Subcutaneous preadipocyte (primary cell): ENCODE data around the gene KRTAP20-3. TPM values are rescaled to one million over a fixed set of nuclear protein-coding genes. Genes with fewer than 3 reads are reported as not detected.

Source experiments
- small RNA-seq: library from RNA; depleted of rRNA; stranded (forward); fragments of <200 nt; gene quantifications from one replicate; pipeline ENCODE3, GENCODE V24; 2012
- total RNA-seq: library from RNA; depleted of rRNA; stranded (reverse); fragments of >200 nt; gene quantifications from 2 replicates; pipeline ENCODE4 v1.2.3, GENCODE V29; 2012

KRTAP20-3 gene
- not detected in 2 replicates for total RNA-seq

DNA sequence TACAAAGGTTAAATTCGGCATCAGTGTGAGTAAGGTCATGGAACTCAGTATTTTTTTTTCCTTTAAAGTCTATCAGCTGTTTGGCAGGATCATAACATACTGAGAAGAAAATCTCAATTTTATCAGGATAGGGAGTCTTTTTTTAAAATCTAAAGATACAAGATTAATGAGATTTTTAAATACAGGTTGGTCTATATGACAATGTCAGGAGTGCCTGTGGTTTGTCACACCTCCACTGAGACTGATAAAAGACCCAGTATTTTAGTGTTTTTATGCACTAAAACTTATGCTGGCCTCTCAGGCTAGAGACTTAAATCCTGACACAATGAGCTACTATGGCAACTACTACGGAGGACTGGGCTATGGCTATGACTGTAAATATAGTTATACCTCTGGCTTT, at the start of gene KRTAP20-3:
KRTAP20-3 (plus strand) TSS at position 301 of the 400 bp plus-strand sequence.

DNA sequence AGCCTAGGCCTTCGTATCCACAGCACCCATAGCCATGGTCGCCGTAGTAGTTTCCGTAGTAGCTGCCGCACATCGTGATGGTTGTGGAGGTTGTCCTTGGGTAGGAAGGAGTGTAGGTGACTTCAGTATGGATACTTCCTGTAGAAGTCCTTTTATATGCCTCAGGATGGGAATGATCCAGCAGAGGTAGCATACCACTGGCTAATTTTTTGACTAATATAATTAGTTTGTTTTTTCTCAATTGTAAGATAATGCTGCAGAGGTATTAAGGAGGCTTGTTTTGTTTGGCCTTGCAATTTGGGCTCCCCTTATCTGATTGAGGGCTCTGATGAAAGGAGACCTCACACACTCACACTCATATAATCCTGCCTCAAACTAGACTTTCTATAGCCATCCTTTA, 43.9 kb upstream of the KRTAP20-3 start, which contains the start of gene KRTAP6-2:
KRTAP6-2 (minus strand) TSS at position 101 of the 400 bp plus-strand sequence; CDS start at position 73, 28 bp downstream.

DNA sequence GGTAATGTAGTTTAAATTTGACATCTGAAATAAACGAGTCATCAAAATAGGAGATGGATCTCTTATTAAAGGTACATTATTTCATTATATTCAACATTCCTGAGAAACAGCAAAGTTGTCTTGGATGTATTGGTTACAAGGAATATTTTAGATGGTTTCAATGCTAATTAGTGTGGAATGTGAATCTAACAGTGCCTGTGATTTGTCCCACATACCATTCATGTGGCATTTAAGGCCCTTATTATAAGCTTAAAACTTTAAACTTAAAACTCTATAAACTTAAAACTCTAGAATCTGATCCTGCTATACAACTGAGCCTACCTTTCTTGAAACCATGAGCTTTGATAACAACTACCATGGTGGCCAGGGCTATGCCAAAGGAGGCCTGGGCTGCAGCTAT, 41.9 kb upstream of the KRTAP20-3 start, which contains the start of gene KRTAP22-1:
KRTAP22-1 (plus strand) TSS at position 301 of the 400 bp plus-strand sequence.

DNA sequence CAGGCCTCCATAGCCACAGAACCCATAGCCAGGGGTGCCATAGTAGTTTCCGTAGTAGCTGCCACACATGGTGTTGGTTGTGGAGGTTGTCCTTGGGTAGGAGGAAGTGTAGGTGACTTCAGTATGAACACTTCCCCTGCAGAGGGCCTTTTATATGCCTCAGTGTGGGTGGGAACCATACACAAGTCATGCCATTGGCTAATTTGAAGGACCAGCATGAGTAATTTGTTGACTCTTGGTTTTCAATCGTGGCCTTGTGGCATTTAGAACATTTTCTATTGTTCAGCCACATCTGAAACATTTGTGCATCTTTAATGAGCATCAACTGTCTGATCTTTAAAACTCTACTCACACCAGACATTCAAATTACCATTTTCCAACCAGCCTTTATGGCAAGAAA, 28.8 kb upstream of the KRTAP20-3 start, which contains the start of gene KRTAP6-1:
KRTAP6-1 (minus strand) TSS at position 95 of the 400 bp plus-strand sequence; CDS start at position 69, 26 bp downstream.

DNA sequence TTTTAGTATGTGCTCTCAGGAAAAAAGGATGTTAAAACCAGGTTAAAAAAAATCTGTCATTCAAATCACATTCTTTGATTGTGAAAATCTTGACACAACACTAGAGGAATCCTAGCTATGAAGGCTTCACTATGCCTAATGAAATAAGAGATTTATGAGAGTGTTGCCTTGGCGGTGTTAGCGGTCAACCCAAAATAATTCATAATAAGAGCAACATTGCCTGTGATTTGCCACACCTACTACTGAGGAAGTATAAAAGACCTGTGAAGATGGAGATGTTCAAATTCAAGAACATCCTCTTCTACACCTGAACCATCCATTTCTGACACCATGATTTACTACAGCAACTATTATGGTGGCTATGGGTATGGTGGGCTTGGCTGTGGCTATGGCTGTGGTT, 26.5 kb upstream of the KRTAP20-3 start, which contains the start of gene KRTAP20-1:
KRTAP20-1 (plus strand) TSS at position 301 of the 400 bp plus-strand sequence; CDS start at position 331, 30 bp downstream.

DNA sequence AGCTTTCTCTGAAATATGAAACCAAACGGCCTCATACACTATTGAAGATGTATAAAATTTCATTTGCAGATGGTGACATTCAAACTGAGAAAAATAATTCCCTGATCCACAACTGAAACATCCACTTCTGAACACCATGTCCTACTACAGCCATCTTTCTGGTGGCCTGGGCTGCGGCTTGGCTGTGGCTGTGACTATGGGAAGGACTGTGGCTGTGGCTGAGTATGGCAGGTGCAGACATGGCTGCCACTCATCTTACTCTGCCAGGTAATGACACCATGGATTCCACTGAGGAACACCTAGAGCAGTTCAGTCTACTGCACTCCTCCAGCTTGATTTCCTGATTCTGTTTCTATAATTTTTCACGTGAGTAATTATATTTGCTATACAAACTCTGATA, 22.1 kb upstream of the KRTAP20-3 start, which contains the start of gene KRTAP20-4:
KRTAP20-4 (plus strand) TSS at position 106 of the 400 bp plus-strand sequence.

DNA sequence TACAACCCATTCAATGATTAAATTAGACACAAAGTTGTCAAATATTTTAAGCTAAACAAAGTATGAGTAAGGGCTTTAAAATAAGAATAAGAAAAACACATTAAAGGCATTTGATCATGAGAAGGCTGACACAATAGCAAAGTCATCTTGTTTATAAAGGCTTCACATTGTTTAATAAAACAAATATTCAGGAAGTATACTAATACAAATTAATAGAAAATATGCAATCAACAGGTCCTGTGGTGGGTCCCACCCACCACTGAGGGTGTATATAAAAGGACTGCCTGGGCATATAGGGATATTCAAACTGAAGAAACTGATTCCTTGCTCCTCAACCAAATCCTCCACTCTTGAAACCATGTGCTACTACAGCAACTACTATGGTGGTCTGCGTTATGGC, 7.8 kb upstream of the KRTAP20-3 start, which contains the start of gene KRTAP20-2:
KRTAP20-2 (plus strand) TSS at position 301 of the 400 bp plus-strand sequence; CDS start at position 359, 58 bp downstream.

Small RNA genes within 50 kb of the gene (small RNA-seq; reads per million reads assigned to genes)
- gene KRTAP20-1 (not detected), gene KRTAP20-3 (not detected), gene KRTAP20-4 (not detected), gene KRTAP22-1 (not detected)

Other genes with a start within 250 kb of the KRTAP20-3 start
- not detected in 2 replicates for gene KRTAP13-1, start 246.8 kb upstream of the KRTAP20-3 start, total RNA-seq
- not detected in 2 replicates for gene KRTAP13-3, start 216.9 kb upstream of the KRTAP20-3 start, total RNA-seq
- not detected in 2 replicates for gene KRTAP13-4, start 212.6 kb upstream of the KRTAP20-3 start, total RNA-seq
- not detected in 2 replicates for gene KRTAP15-1, start 202.6 kb upstream of the KRTAP20-3 start, total RNA-seq
- not detected in 2 replicates for gene KRTAP19-1, start 162.5 kb upstream of the KRTAP20-3 start, total RNA-seq
- not detected in 2 replicates for gene KRTAP19-2, start 155.4 kb upstream of the KRTAP20-3 start, total RNA-seq
- gene KRTAP19-3, start 150.9 kb upstream of the KRTAP20-3 start, total RNA-seq, result not detected in 2 replicates
- not detected in 2 replicates for gene KRTAP19-4, start 145.7 kb upstream of the KRTAP20-3 start, total RNA-seq
- not detected in 2 replicates for gene KRTAP19-5, start 140.7 kb upstream of the KRTAP20-3 start, total RNA-seq
- gene KRTAP19-6, start 101.0 kb upstream of the KRTAP20-3 start, total RNA-seq, result not detected in 2 replicates
- gene KRTAP19-7, start 81.5 kb upstream of the KRTAP20-3 start, total RNA-seq, result not detected in 2 replicates
- gene KRTAP22-2, start 52.5 kb upstream of the KRTAP20-3 start, total RNA-seq, result not detected in 2 replicates
- not detected in 2 replicates for gene KRTAP6-3, start 50.4 kb upstream of the KRTAP20-3 start, total RNA-seq
- gene KRTAP6-2, start 44.0 kb upstream of the KRTAP20-3 start, total RNA-seq, result not detected in 2 replicates
- not detected in 2 replicates for gene KRTAP22-1, start 41.8 kb upstream of the KRTAP20-3 start, total RNA-seq
- not detected in 2 replicates for gene KRTAP6-1, start 28.9 kb upstream of the KRTAP20-3 start, total RNA-seq
- gene KRTAP20-1, start 26.4 kb upstream of the KRTAP20-3 start, total RNA-seq, result not detected in 2 replicates
- not detected in 2 replicates for gene KRTAP20-4, start 22.2 kb upstream of the KRTAP20-3 start, total RNA-seq
- not detected in 2 replicates for gene KRTAP20-2, start 7.7 kb upstream of the KRTAP20-3 start, total RNA-seq
- gene KRTAP21-3, start 75.9 kb downstream of the KRTAP20-3 start, total RNA-seq, result not detected in 2 replicates
- gene KRTAP21-2, start 104.4 kb downstream of the KRTAP20-3 start, total RNA-seq, result not detected in 2 replicates
- not detected in 2 replicates for gene KRTAP21-1, start 112.6 kb downstream of the KRTAP20-3 start, total RNA-seq
- not detected in 2 replicates for gene KRTAP8-1, start 170.4 kb downstream of the KRTAP20-3 start, total RNA-seq
- gene KRTAP7-1, start 186.9 kb downstream of the KRTAP20-3 start, total RNA-seq, result not detected in 2 replicates
- gene KRTAP11-1, start 238.7 kb downstream of the KRTAP20-3 start, total RNA-seq, result 0.73 TPM in 1 of 2 replicates, not detected in the other